GM12874 (cell line): ENCODE results near the gene KCNN3.

ENCODE experiments used
- TF ChIP-seq, protein P1 (sequence below): IDR thresholded peaks from 2 replicates; pipeline ENCODE4 v1.5.1; 2011; ENCODE audit warnings: low read depth, mild to moderate bottlenecking, control low read depth, low read length, moderate library complexity; ENCODE audit not compliant: insufficient read depth

KCNN3 gene

DNA sequence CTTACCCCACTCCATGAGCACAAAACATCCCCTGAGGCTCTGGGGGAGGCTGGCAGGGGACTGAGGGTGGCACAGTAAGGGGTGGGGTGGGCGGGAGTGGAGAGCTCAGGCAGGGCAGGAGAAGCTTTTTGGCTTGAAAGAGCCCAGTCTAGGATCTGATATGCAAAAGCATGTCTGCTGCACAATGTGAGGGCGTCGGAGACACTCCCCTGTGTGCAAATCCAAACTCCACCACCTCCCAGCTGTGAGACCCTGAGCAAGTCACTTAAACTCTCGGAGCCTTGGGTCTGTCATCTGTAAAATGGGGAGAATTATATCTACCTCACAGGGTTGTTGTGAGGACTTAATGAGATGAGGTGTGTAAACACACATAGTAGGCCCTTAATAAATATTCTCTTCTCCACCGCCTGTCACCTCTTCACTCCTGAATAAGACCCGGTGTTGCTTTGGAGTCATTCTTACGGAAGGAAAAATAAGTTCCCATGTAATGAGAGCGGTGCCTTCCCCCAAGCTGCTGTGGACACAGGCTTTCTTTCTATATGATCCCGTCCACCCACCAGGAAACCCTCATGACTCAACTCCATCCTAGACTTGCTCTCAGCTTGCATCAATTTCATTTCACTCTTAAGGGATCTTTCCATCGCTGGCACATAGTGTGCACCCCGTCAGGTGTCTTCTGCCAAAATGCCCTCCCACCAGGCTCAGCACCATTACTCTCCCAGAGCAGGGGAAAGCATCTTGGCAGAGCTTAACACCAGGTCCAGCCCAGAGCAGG lies 12.5 kb downstream of the KCNN3 start:
- TF ChIP-seq, protein P1, sequence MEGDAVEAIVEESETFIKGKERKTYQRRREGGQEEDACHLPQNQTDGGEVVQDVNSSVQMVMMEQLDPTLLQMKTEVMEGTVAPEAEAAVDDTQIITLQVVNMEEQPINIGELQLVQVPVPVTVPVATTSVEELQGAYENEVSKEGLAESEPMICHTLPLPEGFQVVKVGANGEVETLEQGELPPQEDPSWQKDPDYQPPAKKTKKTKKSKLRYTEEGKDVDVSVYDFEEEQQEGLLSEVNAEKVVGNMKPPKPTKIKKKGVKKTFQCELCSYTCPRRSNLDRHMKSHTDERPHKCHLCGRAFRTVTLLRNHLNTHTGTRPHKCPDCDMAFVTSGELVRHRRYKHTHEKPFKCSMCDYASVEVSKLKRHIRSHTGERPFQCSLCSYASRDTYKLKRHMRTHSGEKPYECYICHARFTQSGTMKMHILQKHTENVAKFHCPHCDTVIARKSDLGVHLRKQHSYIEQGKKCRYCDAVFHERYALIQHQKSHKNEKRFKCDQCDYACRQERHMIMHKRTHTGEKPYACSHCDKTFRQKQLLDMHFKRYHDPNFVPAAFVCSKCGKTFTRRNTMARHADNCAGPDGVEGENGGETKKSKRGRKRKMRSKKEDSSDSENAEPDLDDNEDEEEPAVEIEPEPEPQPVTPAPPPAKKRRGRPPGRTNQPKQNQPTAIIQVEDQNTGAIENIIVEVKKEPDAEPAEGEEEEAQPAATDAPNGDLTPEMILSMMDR = no peak

DNA sequence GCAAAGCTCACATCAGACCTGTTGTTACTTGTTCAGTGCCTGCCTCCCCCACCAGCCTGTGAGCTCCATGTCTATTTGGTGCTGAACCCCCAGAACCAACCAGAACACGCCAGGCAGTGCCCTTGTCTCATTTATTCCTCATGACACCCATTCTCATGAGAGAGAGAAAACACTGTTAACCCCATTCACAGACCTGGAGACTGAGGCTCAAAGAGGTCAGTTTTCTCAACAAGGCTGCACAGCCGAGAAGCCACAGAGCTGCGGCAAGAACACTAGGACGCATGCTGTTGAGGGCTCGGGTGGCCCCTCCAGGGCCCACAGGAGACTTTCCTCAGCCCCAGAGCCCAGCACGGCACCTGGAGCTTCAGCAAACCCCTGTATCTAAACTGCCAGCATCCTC lies 13.1 kb downstream of the KCNN3 start:
- TF ChIP-seq, protein P1 = no peak

DNA sequence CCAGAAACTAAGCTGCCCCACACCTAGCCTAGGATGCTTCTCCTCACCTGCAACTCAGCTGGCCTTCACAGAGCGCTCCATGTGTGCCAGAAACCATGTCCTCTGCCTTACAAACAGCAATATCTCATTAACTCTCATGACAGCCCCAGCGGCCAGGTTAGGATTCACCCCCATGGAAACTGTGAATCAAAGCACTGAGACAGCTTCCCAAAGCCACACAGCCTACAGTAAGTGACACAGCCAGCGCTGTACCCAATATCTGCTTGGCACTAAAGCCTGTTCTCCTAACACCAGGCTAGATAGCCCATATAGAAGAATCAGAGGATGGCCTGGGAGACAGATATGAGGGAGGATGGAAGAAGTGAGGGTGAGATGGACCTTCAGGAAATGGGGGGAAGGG lies 13.5 kb downstream of the KCNN3 start:
- TF ChIP-seq, protein P1 = no peak

DNA sequence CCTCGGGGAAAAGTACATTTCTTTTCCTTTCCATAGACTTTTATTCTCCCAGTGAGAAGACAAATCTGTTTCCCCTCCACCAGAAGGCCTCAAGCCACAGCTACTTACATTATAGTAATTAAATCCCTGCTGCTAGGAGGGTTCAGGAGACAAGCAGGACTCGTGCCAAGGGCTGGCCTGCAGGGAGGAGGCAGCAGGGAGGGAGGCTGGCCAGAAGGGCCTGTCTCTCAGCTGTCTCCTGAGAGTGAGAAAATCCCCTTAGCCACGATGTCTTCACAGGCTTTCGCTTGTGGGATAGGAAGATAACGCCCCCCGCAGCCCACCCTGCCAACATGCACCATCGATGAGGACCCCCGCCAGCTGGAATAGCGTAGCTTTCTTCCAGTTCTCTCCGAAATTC lies 14.0 kb downstream of the KCNN3 start:
- TF ChIP-seq, protein P1 = no peak

DNA sequence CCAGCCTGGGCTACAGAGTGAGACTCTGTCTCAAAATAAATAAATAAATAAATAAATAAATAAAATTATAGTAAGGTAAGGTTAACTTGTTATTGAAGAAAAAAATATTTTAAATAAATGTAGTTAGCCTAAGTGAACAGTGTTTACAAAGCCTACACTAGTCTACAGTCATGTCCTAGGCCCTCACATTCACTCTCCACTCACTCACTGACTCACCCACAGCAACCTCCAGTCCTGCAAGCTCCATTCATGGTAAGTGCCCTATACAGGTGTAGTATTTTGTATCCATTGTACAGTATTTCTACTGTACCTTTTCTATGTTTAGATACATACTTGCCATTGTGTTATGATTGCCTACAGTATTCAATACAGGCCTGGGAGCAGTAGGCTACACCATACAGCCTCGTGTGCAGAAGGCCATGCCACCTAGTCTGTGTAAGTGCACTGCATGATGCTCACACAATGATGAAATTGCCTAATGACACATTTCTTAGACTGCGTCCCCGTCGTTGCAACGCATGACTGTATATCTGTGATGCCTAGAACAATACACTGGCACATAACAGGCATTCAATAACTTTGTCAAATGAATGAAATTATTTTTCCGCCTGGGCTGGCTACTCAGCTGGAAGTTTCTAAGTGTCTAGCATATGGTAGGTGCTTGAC lies 14.8 kb downstream of the KCNN3 start:
- TF ChIP-seq, protein P1 = no peak

DNA sequence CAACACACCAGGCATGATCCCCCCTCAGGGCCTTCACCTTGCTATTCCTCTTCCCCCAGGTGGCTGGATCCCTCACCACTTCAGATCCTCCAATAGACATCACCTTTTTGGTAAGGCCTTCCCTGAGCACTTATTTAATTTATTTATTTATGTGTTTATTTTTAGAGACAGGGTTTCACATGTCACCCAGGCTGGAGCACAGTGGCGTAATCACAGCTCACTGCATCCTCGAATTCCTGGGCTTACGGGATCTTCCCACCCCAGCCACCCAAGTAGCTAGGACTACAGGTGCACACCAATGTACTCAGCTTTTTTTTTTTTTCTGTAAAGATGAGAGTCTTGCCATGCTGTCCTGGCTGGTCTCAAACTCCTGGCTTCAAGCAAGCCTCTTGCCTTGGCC lies 17.2 kb downstream of the KCNN3 start:
- TF ChIP-seq, protein P1 = no peak

DNA sequence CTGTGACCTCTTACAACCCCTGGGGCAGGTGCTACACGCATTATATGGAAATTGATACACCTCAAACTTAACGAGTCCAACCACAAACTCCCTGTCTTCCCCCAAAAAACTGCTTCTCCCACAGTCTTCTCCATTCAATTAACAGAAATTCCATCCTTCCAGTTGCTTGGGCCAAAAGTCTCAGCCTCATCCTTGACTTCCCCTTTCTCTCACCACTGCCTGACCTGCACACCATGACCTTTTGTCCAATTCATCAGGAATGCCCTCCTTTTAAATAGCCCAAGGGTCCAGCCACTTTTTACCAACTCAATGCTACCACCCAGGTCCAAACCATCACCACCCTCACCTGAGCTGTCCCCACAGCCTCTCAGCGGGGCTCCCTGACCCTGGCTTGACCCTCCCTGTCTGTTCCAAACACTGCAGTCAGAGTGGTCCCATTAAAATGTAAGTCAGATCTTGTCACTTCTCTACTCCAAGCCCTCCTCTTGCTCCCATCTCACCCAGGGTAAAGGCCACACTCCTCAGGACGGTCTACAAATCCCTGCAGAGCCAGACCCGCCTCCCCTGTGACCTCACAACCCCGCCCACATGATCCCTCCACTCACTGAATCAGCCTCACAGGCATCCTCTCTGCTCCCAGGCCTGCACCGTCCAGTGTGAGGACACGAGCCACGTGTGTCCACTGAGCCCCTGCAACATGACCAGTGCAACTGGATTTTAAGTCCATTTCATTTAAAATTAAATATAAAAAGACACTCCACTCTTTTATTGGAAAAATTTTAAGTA lies 18.5 kb downstream of the KCNN3 start:
- TF ChIP-seq, protein P1 = no peak
